ENCODE data around the gene PRKG1. TPM values are rescaled to one million over a fixed set of nuclear protein-coding genes. Genes with fewer than 3 reads are reported as not detected.

The PRKG1 gene
- total RNA-seq, 1 donor from 2014 or later: 26.4 TPM

DNA sequence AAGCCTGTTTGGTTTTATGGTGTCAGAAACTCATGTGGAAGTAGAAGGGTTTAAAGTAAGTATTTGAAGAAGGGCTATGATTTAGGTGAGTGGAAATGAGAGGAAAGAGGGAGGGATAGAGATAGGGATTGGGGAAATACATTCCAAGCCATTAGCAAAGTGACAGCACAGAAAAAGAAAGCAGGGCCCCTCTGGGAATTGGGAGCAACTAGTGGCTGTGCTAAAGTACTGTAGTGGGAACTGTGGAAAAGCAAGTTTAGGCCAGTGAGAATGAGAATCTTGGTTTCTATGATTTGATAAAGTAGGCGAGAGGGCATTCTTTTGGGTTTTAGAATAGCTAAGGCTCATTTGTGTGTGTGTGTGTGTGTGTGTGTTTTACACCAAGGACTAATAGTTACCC, 5.0 kb downstream of the PRKG1 start:
- no peak for DNase-seq (ENCODE audit: low spot score)
- Mint-ChIP-seq H3K9me3 (no peaks in the 10 kb centered on the region), H3K4me3 (no peak overlapping the region), H3K36me3 (no peaks in the 10 kb centered on the region), H3K27me3 (ENCODE audit: insufficient read depth, low read depth) (peaks cover 6% of the 10 kb centered on the region), H3K27ac (no peak overlapping the region), H3K4me1 (peaks cover 38% of the 10 kb centered on the region)
- TF ChIP-seq EZH2 (IDR thresholded peaks at IDR 0.05) (no peak), EZH2phosphoT487 (IDR thresholded peaks at IDR 0.05) (no peak)
- TF ChIP-seq, protein P1, sequence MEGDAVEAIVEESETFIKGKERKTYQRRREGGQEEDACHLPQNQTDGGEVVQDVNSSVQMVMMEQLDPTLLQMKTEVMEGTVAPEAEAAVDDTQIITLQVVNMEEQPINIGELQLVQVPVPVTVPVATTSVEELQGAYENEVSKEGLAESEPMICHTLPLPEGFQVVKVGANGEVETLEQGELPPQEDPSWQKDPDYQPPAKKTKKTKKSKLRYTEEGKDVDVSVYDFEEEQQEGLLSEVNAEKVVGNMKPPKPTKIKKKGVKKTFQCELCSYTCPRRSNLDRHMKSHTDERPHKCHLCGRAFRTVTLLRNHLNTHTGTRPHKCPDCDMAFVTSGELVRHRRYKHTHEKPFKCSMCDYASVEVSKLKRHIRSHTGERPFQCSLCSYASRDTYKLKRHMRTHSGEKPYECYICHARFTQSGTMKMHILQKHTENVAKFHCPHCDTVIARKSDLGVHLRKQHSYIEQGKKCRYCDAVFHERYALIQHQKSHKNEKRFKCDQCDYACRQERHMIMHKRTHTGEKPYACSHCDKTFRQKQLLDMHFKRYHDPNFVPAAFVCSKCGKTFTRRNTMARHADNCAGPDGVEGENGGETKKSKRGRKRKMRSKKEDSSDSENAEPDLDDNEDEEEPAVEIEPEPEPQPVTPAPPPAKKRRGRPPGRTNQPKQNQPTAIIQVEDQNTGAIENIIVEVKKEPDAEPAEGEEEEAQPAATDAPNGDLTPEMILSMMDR (IDR thresholded peaks at IDR 0.05): no peak
- H3K27ac ChIP-seq: no peak overlapping the region
- H3K36me3 ChIP-seq: no peaks in the 10 kb centered on the region
- H3K27me3 ChIP-seq: peaks cover 9% of the 10 kb centered on the region
- no peak overlapping the region for H2AFZ ChIP-seq (replicated peaks)
- H3K9me3 ChIP-seq (ENCODE audit: low read depth): no peaks in the 10 kb centered on the region
- no peak overlapping the region for H3K9ac ChIP-seq
- peaks cover 56% of the 10 kb centered on the region for H3K4me1 ChIP-seq
- peaks cover 20% of the 10 kb centered on the region for H3F3A ChIP-seq (ENCODE audit: low read depth)
- peaks cover 50% of the 10 kb centered on the region for H3K79me2 ChIP-seq (ENCODE audit: low read depth)
- H4K20me1 ChIP-seq (ENCODE audit: low read depth): no peaks in the 10 kb centered on the region
- no peak overlapping the region for H3K4me2 ChIP-seq
- no peak overlapping the region for H3K4me3 ChIP-seq

DNA sequence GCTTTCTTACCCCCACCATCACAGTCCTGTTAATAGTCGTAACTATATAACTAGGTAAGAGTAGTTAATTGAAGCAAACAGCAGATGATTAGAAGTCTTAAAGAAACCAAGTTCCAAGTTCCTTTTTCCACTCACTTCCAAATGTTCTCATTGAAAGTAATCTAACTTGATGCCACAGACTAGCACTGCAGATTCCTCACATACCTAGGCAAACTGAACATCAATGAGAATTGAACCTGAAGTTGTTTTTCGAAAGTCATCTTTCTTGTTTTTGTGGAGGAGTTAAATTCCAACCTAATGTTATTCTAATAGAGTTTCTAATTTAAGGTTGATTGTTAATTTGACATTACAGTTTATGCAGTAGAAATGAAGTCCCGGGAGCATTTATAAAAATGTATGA, 5.5 kb downstream of the PRKG1 start:
- no peaks in the 10 kb centered on the region for H3K36me3 Mint-ChIP-seq
- H4K20me1 ChIP-seq (ENCODE audit: low read depth): no peaks in the 10 kb centered on the region
- H3K9me3 ChIP-seq (ENCODE audit: low read depth): no peaks in the 10 kb centered on the region
- DNase-seq (ENCODE audit: low spot score): no peak
- H3K4me1 ChIP-seq: peaks cover 56% of the 10 kb centered on the region
- H2AFZ ChIP-seq (replicated peaks): no peak overlapping the region
- H3K27ac ChIP-seq: no peak overlapping the region
- H3K79me2 ChIP-seq (ENCODE audit: low read depth): peaks cover 50% of the 10 kb centered on the region
- H3K4me2 ChIP-seq: no peak overlapping the region
- no peak overlapping the region for H3K9ac ChIP-seq
- no peak overlapping the region for H3K27ac Mint-ChIP-seq
- H3K27me3 ChIP-seq: peaks cover 9% of the 10 kb centered on the region
- H3K4me1 Mint-ChIP-seq: peaks cover 38% of the 10 kb centered on the region
- H3K36me3 ChIP-seq: no peaks in the 10 kb centered on the region
- no peak overlapping the region for H3K4me3 Mint-ChIP-seq
- peaks cover 5% of the 10 kb centered on the region for H3K27me3 Mint-ChIP-seq (ENCODE audit: insufficient read depth, low read depth)
- no peak for TF ChIP-seq EZH2phosphoT487 (IDR thresholded peaks at IDR 0.05)
- TF ChIP-seq EZH2 (IDR thresholded peaks at IDR 0.05): no peak
- TF ChIP-seq, protein P1 (IDR thresholded peaks at IDR 0.05): no peak
- H3F3A ChIP-seq (ENCODE audit: low read depth): peaks cover 16% of the 10 kb centered on the region
- H3K4me3 ChIP-seq: no peak overlapping the region
- H3K9me3 Mint-ChIP-seq: no peaks in the 10 kb centered on the region

DNA sequence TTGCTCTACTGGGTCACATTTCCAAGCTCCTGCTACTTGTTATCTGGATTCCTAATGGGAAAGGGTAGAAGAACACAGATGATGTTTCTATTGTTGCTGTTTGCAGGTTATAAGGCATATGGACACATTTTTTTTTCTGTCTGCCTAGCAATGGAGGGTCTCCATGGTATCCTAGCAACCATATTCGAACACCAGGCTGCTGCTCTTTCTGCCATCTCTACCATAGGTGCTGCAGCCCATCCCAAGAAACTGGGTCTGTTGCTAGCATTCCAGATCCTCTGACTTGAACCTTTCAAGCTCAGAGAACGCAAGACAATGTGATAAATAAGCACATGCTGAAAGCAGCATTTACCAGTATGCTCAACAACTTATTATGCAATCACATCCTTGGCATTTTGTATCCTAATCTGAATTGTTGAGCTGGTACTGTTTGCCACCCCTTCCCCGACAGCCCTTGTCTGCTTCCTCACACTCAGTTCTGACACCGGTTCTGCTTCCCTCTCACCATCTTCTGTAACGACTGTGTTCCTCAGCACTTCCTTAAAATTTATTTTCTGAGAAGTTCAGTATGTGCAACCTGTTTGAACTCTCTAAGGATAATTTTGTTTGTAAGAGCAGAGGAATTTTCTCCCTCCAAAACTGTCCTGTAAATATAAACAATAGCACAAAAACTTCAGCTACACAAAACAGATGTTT, 6.2 kb downstream of the PRKG1 start:
- Mint-ChIP-seq H3K36me3 (no peaks in the 10 kb centered on the region), H3K4me1 (peaks cover 35% of the 10 kb centered on the region), H3K27me3 (ENCODE audit: insufficient read depth, low read depth) (no peaks in the 10 kb centered on the region), H3K9me3 (no peaks in the 10 kb centered on the region), H3K4me3 (no peak overlapping the region), H3K27ac (no peak overlapping the region)
- peaks cover 46% of the 10 kb centered on the region for H3K79me2 ChIP-seq (ENCODE audit: low read depth)
- H3K4me1 ChIP-seq: peaks cover 52% of the 10 kb centered on the region
- H3K27ac ChIP-seq: no peak overlapping the region
- H3F3A ChIP-seq (ENCODE audit: low read depth): peaks cover 11% of the 10 kb centered on the region
- DNase-seq (ENCODE audit: low spot score): no peak
- H3K4me2 ChIP-seq: no peak overlapping the region
- no peak overlapping the region for H2AFZ ChIP-seq (replicated peaks)
- H3K36me3 ChIP-seq: no peaks in the 10 kb centered on the region
- peaks cover 3% of the 10 kb centered on the region for H3K27me3 ChIP-seq
- H3K4me3 ChIP-seq: no peak overlapping the region
- TF ChIP-seq, protein P1 (IDR thresholded peaks at IDR 0.05): no peak
- no peaks in the 10 kb centered on the region for H3K9me3 ChIP-seq (ENCODE audit: low read depth)
- no peaks in the 10 kb centered on the region for H4K20me1 ChIP-seq (ENCODE audit: low read depth)
- H3K9ac ChIP-seq: no peak overlapping the region
